ENCODE data around the gene TNFSF10. TPM values are rescaled to one million over a fixed set of nuclear protein-coding genes. Genes with fewer than 3 reads are reported as not detected.
"Not testable (repeated sequence)": the region's sequence is repeated elsewhere in the genome, so short reads cannot be mapped to it uniquely, and the experiment has no call there.

TNFSF10 gene
- total RNA-seq, 2 donors from 2014 or later: 12.7 to 18.6 TPM

DNA sequence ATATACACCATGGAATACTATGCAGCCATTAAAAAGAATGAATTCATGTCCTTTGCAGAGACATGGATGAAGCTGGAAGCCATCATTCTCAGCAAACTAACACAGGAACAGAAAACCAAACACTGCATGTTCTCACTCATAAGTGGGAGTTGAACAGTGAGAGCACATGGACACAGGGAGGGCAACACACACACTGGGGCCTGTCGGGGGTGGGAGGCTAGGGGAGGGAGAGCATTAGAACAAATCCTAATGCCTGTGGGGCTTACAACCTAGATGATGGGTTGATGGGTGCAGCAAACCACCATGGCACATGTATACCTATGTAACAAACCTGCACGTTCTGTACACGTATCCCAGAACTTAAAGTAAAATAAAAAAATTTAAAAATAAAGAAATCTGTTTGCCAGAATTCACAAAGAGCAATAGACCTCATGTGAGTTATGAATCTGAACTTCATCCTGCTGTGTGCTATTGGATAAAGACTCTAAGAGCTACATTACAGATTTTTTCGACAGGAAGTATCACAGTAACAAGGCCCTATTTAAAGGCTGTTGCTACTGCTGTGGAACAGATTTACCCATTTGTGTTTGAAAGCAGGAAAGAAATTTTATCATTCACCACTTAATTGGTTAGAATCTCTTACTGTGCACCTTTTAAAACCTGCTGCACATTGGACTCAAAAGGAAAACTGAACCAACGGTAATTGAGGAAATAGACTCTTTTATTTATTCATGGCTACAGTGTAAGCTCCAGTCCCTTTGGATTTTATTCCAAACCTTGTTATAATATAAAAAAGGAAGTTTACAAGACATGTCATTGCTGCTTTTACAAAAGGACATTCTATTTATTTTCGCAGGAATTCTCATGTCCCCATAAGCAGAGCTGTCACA is 1.1 kb downstream of the TNFSF10 start:
- ATAC-seq: peak in 1 of 2 donors; percentile 16
- DNase-seq; intact Hi-C loops (cut with DNase I): not testable (repeated sequence)

DNA sequence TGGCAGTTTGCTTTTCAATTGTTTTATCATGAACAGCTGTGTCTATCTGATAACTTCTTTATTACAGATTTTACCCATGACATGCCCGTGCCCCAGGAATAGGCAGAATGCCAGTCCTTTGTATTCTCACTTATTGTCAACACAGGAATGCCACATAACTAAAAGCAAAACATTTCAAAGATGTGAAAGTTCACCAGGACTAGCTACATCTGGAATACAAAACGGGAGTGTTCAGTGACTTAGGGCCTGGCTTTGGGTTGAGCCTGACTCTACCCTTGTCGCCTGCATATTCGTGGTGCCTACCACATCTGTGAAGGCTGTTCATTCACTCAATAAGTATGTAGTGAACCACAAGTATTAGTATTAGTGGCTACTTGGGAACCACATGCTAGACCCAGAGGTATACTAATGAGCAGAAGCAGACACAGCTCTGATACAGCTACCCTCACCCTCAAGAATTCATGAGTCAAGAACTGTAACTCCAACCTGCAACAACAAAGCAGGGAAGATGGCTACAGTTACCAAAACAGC is 2.9 kb downstream of the TNFSF10 start:
- DNase-seq (no peak), ATAC-seq (no peak)
- intact Hi-C loops (cut with DNase I): no loop called here

DNA sequence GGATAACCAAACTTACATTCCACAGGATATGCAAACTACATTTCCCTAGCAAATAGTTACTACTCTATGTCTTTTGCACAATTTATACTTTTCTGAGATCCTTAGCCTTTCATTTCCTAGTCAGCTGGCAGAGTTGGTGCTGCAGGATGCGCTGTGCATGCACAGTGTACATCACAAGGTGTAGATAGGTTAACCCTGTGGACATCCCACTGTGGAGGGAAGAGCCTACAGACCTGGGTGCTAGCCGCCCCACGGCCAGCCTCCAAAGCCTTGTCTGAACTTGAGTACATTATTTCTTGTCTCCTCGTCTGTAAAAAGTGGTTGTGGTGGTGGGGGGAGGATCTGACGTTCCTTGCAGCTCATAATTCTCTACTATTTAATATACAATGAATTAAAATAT is 3.5 kb downstream of the TNFSF10 start:
- DNase-seq: no peak
- intact Hi-C loops (cut with DNase I): loop anchor here in 1 of 2 donors (10.0 kb wide), 1 partner anchor 75 kb away; no protein-coding TSS in a partner anchor
- no peak for ATAC-seq

DNA sequence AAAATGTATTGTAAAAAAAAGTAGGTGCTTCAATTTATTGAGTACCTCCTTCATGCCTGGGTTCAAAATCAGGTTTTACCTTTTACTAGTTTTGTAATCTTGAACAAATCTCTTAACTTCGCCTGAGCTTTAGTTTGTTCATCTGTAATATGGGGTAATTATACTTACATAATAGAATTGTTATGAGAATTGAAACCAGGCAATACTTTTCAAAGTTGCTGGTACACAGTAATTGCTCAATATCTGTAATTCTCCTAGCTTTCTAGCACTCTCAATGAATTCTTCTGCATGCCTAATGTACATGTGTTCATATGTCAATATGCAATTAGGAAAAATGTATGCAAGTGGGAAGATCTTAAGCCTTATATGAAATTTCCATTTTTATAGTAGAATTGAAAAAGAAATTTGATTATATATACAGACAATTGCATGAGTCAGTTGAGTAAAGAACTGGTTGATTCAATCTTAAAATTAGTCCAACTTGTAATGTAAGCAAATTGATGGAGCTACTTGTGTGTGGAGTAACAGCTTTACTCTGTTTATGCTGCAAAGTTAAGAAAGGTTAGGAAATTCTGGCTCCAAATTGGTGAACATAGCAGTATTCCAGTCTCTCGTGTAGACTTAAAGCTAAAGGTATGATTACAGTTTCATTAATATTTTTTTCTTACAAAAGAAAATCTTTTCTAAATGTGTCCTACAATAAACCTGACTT is 4.1 kb downstream of the TNFSF10 start:
- ATAC-seq: no peak
- DNase-seq: no peak
- intact Hi-C loops (cut with DNase I): loop anchor here in 1 of 2 donors (10.0 kb wide), 1 partner anchor 76 kb away; no protein-coding TSS in a partner anchor

DNA sequence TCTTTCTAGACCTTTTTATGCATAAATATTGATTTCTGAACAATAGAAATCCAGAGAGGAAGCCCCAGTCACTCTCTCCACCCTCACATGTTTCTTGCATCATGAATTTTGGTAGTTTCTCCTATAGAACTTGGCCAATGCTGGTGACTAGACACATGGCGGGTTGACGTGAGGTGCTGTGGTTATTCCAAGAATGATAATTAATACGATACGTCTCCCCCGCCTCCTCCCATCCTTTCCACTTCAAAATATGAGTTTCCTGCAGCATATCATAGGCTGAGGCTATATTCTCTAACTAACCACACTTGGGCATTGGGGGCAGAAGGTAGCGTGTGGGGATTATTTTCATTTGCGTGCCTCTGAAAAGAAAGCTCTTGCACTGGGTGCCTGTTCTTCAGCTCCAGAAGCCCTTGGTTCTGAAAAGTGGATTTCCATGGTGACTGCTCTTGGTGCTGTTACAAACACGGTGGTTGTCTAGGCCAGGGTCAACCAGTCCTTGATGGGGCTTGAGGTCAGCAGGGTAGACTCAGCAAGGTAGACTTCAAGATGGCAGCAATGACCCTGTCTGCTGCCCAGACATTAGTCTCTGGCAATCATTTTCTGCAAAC is 5.3 kb downstream of the TNFSF10 start:
- no peak for ATAC-seq
- intact Hi-C loops (cut with DNase I): loop anchor here in 1 of 2 donors (10.0 kb wide), 1 partner anchor 77 kb away; no protein-coding TSS in a partner anchor
- no peak for DNase-seq

DNA sequence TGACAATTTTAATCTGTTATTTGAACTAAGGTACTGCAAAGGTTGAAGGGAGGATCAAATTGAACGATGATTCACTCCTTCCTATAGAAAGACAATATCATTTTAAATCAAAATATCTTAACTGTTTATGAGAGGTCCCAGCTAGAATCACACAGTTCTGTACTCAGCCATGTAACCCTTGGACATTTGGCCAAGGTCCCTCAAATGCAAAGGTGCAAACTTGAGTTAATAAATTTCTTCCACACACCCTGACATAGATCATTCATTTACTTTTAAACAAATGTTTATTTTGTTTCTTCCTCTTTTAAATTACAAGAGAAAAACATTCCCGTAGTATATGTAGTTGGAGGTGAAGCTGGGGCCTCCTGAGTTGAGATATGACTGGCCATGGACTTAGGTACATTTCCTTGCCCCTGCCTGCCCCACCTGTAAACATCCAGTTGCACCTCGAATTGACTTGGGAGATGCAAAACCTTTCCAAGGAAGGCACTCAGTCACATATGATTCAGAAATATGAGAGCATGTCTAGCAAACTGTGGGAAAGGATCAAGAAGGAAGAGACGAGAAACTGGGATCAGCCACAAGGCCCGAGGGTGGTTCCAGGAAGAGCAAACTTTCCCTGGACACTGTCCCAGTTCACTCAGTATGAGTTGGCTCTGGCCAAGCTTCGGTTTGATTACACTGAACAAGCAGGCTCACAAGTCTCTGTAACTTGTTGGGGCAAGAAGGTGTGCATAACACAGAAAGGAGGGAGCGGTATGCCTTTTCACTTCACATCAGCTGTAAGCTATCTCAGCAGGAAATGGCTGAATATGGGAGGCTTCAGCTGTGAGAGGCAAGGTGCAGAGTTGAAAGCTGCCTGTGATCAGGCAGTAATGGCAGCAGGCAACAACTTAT is 6.7 kb downstream of the TNFSF10 start:
- intact Hi-C loops (cut with DNase I): loop anchor here in 1 of 2 donors (10.0 kb wide), 1 partner anchor 78 kb away; no protein-coding TSS in a partner anchor
- DNase-seq (peak; percentile 57), ATAC-seq (peak; percentile 84 to 88)

DNA sequence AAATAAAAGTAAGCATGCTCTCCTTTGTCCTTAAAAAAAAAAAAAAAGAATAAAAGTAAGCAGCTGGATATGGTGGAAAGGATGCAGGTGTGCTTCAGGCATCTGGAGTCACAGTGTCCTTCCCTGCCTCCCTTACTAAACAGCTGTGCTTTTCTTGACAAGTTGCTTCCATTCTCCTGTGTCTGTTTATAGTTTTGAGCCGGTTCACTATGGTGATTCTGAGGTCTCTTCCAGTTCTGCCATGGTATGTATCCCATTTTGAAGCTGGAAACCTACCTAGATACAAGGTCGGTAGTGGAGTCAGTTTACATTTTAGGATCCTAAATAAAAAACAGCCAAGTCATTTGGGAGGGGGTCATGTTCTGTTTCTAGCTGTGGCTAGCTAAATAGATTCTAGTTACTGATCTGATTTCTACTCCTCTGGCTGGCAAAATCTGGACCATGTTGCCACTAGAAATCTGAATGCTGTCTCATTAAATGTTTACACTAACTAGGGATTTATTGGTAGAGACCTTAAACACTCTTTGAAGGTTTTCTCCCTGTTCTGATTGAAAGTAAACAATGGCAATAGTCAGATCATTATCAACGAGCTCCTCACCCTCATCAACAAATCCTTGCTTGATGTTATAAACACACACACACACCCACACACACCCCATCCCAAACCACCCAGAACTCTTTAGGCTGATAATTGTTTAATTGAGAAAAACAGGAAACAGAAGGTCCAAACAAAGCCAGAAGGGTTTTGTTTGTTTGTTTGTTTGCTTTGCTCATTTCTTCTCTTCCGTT is 7.9 kb downstream of the TNFSF10 start:
- intact Hi-C loops (cut with DNase I): loop anchor here in 1 of 2 donors (10.0 kb wide), 1 partner anchor 79 kb away; no protein-coding TSS in a partner anchor
- ATAC-seq (no peak), DNase-seq (no peak)

DNA sequence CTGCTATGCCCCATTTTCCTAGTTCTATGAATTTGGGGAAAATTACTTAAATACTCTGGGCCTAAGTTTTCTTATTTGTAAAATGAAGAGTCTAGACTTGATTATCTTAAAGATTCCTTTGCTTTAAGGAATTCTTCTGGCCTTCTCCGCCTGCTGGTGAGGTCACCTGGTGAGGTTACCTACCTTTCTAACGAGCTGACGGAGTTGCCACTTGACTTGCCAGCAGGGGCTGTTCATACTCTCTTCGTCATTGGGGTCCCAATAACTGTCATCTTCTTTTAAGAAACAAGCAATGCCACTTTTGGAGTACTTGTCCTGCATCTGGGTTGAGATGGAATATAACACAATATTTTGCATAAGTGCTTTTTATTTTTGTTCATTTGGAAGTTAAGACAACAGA is 8.6 kb downstream of the TNFSF10 start:
- DNase-seq (no peak), ATAC-seq (no peak)
- intact Hi-C loops (cut with DNase I): loop anchor here in 1 of 2 donors (10.0 kb wide), 1 partner anchor 80 kb away; no protein-coding TSS in a partner anchor

DNA sequence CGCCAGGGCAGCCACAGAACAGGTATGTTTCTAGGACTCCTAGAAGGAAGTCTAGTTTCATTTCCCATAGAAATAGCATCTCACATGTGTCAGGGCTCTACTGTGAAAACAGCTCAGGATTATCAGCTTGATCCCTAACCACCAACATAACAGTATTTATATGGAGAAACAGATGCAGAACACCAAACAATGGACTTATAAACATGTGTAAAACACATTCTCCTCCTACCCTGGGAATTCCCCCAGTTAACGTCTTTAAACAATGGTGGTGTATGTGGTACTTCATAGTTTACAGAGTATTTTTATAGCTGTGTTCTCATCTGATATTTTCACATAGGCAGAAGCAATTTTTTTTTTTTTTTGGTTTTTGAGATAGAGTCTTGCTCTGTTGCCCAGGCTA is 9.7 kb downstream of the TNFSF10 start:
- no peak for ATAC-seq
- intact Hi-C loops (cut with DNase I): loop anchor here in 1 of 2 donors (10.0 kb wide), 1 partner anchor 81 kb away; no protein-coding TSS in a partner anchor
- no peak for DNase-seq

DNA sequence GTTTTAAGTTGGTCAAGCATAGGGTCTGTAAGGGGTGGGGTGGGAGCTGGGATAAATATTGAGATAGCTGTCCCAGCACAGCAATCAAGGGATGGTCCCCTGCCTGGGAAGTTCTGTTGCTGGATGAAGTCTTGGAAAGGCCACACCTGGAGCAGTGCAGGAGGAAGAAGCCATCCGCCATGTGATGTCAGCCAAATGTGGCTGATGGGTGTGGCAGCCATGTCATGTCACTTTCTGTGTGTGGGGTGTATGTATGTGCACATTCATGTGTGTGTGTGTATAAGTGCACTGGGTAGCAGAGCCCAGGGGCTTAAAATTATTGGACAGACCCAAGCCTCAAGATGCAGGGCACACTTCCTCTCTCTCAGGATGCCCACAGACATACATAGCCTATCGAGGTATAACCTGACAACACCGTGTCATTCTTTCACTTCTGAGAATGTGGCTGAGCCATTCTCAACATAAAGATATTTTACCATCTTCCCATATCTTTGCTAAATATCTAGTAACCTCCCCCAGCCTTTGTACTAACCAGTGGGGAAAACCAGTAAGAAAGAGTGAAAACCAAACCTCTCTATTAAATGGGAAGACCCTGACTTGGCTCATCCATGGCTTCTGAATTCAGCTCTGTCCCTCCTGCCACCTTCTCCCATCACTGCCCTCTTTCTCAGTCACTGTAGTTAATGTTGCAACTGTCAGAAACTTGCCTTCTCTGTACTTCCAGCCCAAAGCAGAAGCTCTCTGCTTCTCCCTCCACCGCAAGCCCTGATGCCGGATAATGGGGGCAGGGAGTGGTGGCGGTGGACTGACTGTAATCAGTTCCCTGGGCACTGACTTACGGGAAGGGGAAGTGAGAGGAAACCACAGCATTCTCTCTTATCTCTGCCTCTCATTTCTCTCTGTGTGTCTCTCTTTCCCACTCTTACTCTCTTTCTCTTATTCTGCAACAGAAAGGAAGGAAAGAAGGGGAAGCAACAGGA is 11.2 kb downstream of the TNFSF10 start:
- peak; percentile 79 for DNase-seq
- peak; percentile 67 to 77 for ATAC-seq
- intact Hi-C loops (cut with DNase I): loop anchor here in 1 of 2 donors (10.0 kb wide), 1 partner anchor 83 kb away; no protein-coding TSS in a partner anchor

DNA sequence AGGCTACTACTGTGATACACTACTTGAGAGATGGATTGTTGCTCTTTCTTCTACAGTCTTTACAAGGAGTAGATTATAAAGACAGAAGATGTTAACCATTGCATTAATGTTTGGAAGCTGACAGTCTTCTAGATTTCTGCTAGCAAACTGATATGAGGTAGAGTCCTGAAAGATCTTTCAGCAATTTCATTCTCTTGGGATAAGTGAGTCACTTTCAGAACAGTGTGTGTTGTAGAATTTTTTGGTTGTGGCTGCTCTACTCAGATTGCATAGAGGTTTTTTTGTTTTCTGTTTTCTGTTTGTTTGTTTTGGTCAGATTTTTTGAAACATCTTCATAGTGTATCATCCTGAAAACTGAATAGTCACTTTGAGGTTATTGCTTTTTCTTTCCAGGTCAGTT is 17.1 kb downstream of the TNFSF10 start:
- ATAC-seq: no peak
- intact Hi-C loops (cut with DNase I): no loop called here
- DNase-seq: no peak

DNA sequence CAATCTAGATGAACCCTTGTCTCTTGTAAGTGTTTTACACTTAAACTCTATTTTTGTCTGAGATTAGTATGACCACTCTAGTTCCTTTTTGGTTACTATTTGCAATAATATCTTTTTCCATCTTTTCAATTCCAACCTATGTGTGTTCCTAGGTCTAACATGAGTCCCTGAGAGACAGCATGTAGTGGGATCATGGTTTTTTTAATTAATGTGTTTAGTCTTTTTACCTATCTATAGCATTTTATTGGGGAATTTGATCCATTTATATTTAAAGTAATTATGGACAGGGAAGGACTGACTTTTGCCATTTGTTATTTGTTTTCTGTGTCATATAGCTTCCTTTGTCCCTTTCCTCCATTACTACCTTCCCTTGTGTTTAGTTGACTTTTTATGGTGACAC is 21.7 kb downstream of the TNFSF10 start:
- intact Hi-C loops (cut with DNase I): no loop called here
- DNase-seq (no peak), ATAC-seq (no peak)

DNA sequence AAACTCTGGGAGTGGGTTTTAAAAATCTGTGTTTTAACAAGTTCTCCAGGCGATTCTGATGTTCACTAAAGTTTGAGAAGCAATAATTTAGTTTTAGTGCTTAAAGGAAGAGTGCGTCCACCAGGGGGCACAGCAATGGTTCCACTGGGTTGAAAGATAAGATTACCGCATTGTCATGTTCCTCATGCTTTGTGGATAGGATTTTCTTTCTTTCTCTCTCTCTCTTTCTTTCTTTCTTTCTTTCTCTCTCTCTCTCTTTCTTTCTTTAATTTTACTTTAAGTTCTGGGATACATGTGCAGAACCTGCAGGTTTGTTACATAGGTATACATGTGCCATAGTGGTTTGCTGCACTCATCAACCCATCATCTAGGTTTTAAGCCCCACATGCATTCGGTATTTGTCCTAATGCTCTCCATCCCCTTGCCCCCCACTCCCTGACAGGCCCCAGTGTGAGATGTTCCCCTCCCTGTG is 33.0 kb downstream of the TNFSF10 start:
- intact Hi-C loops (cut with DNase I): not testable (repeated sequence)
- ATAC-seq (peak; percentile 61 to 64), DNase-seq (peak; percentile 88)

DNA sequence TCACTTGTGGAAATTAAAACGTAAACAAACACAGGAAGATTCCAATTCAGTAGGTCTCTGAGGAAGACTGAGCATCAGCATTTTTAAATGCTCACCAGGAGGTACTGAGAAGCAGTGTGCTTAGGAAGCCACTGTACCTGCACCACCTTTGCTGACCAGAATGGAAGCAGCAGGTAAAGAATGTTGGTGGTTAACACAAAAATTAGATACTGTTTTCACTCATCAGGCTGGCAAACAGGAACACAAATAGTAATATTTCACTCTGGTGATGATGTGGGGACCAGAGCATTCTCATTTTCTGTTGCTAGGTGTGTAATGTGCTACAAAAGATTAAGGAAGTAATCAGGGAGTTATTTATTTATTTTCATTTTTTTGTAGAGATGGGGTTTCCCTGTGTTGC is 45.1 kb downstream of the TNFSF10 start:
- intact Hi-C loops (cut with DNase I): no loop called here
- ATAC-seq (no peak), DNase-seq (no peak)

DNA sequence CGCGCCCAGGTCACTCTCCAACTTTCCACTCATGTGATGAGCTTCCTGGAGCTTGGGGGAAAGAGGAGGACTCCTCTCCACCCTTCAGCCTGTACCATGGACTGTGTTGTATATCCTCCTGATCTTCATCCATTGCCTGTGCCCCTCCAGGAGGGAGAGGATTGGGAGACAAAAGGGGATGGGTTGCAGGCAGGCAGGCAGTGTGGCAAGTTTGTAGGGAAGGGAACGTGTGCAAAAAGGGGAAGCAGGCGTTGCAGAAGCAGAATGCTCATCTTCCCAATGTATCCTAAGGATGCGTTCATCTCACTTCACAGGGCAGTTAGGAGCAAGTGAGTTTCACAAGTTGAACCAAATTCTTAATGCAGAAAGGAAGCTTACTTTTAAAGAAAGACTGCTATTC is 46.9 kb downstream of the TNFSF10 start:
- DNase-seq: no peak
- intact Hi-C loops (cut with DNase I): no loop called here

DNA sequence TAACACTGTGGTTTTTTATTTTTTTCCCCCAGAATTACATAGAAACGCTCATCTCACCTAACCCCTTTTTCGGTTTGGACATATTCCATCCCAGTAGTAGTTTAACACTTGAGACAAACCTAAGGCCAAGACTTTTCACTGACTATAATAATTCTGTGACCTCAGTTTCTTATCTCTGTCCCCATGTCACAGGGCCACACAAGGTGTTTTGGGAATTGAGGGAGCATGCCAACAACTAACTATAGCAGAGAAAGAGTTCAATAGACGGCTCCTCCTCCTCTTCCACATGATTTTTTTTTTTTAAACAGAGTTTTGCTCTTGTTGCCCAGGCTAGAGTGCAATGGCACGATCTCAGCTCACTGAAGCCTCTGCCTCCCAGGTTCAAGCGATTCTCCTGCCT is 47.5 kb downstream of the TNFSF10 start:
- no peak for DNase-seq
- ATAC-seq: no peak
- intact Hi-C loops (cut with DNase I): no loop called here

More for the DNA sequence above, 46.9 kb downstream of the TNFSF10 start:
- ATAC-seq: peak in 1 of 2 donors; percentile 18
